ENCODE measurements around the gene DOCK3.

The DOCK3 gene

GRCh38 chr3:51361746-51362145 is 687.0 kb downstream of the DOCK3 start:
- TF ChIP-seq POLR2AphosphoS5 (IDR thresholded peaks at IDR 0.05; ENCODE audit: low read depth, low read length) (no peak), FOXP2 (optimal IDR thresholded peaks at IDR 0.05; ENCODE audit: borderline replicate concordance, extremely low read depth, extremely low read length, insufficient read depth) (no peak), REST (IDR thresholded peaks at IDR 0.05; ENCODE audit: insufficient read depth in 1 of 2, low read depth in 2 of 2, low read length in 2 of 2) (no peak), TAF1 (IDR thresholded peaks at IDR 0.05; ENCODE audit: borderline replicate concordance, insufficient read depth, low read length) (no peak), SIN3A (IDR thresholded peaks at IDR 0.05; ENCODE audit: borderline replicate concordance, insufficient read depth, low read length) (no peak)

- TF ChIP-seq TAF1 (IDR thresholded peaks at IDR 0.05; ENCODE audit: borderline replicate concordance, insufficient read depth, low read length) (no peak), REST (IDR thresholded peaks at IDR 0.05; ENCODE audit: insufficient read depth in 1 of 2, low read depth in 2 of 2, low read length in 2 of 2) (no peak), POLR2AphosphoS5 (IDR thresholded peaks at IDR 0.05; ENCODE audit: low read depth, low read length) (no peak), SIN3A (IDR thresholded peaks at IDR 0.05; ENCODE audit: borderline replicate concordance, insufficient read depth, low read length) (no peak), FOXP2 (optimal IDR thresholded peaks at IDR 0.05; ENCODE audit: borderline replicate concordance, extremely low read depth, extremely low read length, insufficient read depth) (no peak)
Measured at GRCh38 chr3:51362476-51362875, 687.7 kb downstream of the DOCK3 start.

- TF ChIP-seq REST (IDR thresholded peaks at IDR 0.05; ENCODE audit: insufficient read depth in 1 of 2, low read depth in 2 of 2, low read length in 2 of 2) = no peak
- no peak for TF ChIP-seq POLR2AphosphoS5 (IDR thresholded peaks at IDR 0.05; ENCODE audit: low read depth, low read length)
- no peak for TF ChIP-seq FOXP2 (optimal IDR thresholded peaks at IDR 0.05; ENCODE audit: borderline replicate concordance, extremely low read depth, extremely low read length, insufficient read depth)
- TF ChIP-seq TAF1 (IDR thresholded peaks at IDR 0.05; ENCODE audit: borderline replicate concordance, insufficient read depth, low read length) = no peak
- TF ChIP-seq SIN3A (IDR thresholded peaks at IDR 0.05; ENCODE audit: borderline replicate concordance, insufficient read depth, low read length) = no peak
Measured at GRCh38 chr3:51371943-51372557, 697.3 kb downstream of the DOCK3 start.

GRCh38 chr3:51373658-51374421 is 699.1 kb downstream of the DOCK3 start:
- no peak for TF ChIP-seq POLR2AphosphoS5 (IDR thresholded peaks at IDR 0.05; ENCODE audit: low read depth, low read length)
- TF ChIP-seq SIN3A (IDR thresholded peaks at IDR 0.05; ENCODE audit: borderline replicate concordance, insufficient read depth, low read length) = no peak
- no peak for TF ChIP-seq FOXP2 (optimal IDR thresholded peaks at IDR 0.05; ENCODE audit: borderline replicate concordance, extremely low read depth, extremely low read length, insufficient read depth)
- TF ChIP-seq TAF1 (IDR thresholded peaks at IDR 0.05; ENCODE audit: borderline replicate concordance, insufficient read depth, low read length) = no peak
- TF ChIP-seq REST (IDR thresholded peaks at IDR 0.05; ENCODE audit: insufficient read depth in 1 of 2, low read depth in 2 of 2, low read length in 2 of 2) = no peak

All from PFSK-1 (cell line).